A673 (cell line): Measurements from ENCODE around the gene FAM24B.

Source experiments
- EZH2 ChIP-seq: fragments of 200-600 bp; sonication (generic); IDR thresholded peaks from 2 replicates; pipeline ENCODE4 v1.6.1; 2017; ENCODE audit warnings: borderline replicate concordance, low read depth, mild to moderate bottlenecking, mixed read lengths, antibody characterized with exemption, low read length; ENCODE audit not compliant: poor library complexity, severe bottlenecking
- TF ChIP-seq, protein P1 (sequence below): fragments of 300-800, 200-600 bp; sonication (generic); conservative IDR thresholded peaks from 2 replicates; pipeline ENCODE4 v1.5.1; 2017; ENCODE audit warnings: low read depth, mild to moderate bottlenecking, antibody characterized with exemption, low read length, moderate library complexity, mixed read lengths

DNA sequence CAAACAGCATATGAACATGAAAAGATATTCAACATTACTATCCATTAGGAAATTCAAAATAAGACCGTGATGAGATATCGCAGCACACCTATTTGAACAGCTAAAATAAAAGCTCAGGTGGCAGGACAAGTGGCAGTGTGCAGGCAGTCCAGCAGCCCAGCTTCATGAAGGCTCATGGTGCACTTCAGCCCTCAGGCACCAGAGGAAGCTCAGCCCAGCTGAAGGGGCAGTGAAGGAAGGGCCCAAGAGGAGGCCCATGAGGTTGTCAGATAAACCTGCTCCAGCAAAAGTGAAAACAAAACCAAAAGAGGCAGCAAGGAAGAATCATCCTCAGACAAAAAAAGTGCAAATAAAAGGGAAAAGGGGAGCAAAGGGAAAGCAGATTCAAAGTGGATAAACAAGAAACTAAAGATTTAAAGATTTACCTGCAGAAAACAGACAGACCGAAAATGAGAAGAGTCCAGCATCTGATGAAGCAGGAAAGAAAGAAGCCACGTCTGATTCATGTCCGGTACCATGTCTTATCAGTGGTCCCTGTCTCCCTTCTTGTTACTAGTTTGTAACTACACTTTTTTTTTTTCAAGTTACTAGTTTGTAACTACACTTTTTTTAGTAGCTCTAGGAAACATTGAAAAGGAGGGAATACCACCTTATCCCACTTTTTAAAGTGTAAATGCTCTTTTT is 15.0 kb upstream of the FAM24B start:
- TF ChIP-seq, protein P1, sequence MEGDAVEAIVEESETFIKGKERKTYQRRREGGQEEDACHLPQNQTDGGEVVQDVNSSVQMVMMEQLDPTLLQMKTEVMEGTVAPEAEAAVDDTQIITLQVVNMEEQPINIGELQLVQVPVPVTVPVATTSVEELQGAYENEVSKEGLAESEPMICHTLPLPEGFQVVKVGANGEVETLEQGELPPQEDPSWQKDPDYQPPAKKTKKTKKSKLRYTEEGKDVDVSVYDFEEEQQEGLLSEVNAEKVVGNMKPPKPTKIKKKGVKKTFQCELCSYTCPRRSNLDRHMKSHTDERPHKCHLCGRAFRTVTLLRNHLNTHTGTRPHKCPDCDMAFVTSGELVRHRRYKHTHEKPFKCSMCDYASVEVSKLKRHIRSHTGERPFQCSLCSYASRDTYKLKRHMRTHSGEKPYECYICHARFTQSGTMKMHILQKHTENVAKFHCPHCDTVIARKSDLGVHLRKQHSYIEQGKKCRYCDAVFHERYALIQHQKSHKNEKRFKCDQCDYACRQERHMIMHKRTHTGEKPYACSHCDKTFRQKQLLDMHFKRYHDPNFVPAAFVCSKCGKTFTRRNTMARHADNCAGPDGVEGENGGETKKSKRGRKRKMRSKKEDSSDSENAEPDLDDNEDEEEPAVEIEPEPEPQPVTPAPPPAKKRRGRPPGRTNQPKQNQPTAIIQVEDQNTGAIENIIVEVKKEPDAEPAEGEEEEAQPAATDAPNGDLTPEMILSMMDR = no peak
- no peak for TF ChIP-seq EZH2
